GM15510 (cell line): Measurements from ENCODE around the gene SGCD.

ENCODE experiments used
- POLR2A ChIP-seq: IDR thresholded peaks from 3 replicates; pipeline ENCODE4 v1.6.1; 2011; ENCODE audit warnings: borderline replicate concordance; ENCODE audit not compliant: insufficient read length; ENCODE audit errors: extremely low read depth

SGCD gene

GRCh38 chr5:156405988-156406387 lies 79.0 kb downstream of the SGCD start:
- no peak for TF ChIP-seq POLR2A

GRCh38 chr5:156407251-156407650 lies 80.3 kb downstream of the SGCD start:
- no peak for TF ChIP-seq POLR2A

GRCh38 chr5:156409834-156410233 lies 82.9 kb downstream of the SGCD start:
- TF ChIP-seq POLR2A, result no peak

- TF ChIP-seq POLR2A, result no peak
These were observed 84.2 kb downstream of the SGCD start for GRCh38 chr5:156411185-156411613.

GRCh38 chr5:156411957-156412356 lies 85.0 kb downstream of the SGCD start:
- no peak for TF ChIP-seq POLR2A

GRCh38 chr5:156414391-156414790 lies 87.4 kb downstream of the SGCD start:
- TF ChIP-seq POLR2A, result no peak

GRCh38 chr5:156419661-156420060 lies 92.7 kb downstream of the SGCD start:
- no peak for TF ChIP-seq POLR2A

- TF ChIP-seq POLR2A, result no peak
These were observed 93.7 kb downstream of the SGCD start for GRCh38 chr5:156420665-156421064.

GRCh38 chr5:156421798-156422197 lies 94.8 kb downstream of the SGCD start:
- no peak for TF ChIP-seq POLR2A

- no peak for TF ChIP-seq POLR2A
These were observed 96.6 kb downstream of the SGCD start for GRCh38 chr5:156423597-156423996.

- TF ChIP-seq POLR2A, result no peak
These were observed 100.4 kb downstream of the SGCD start for GRCh38 chr5:156427315-156427714.

- TF ChIP-seq POLR2A, result no peak
These were observed 105.2 kb downstream of the SGCD start for GRCh38 chr5:156431956-156432829.

- no peak for TF ChIP-seq POLR2A
These were observed 105.8 kb downstream of the SGCD start for GRCh38 chr5:156432830-156433105.

- TF ChIP-seq POLR2A, result no peak
These were observed 107.5 kb downstream of the SGCD start for GRCh38 chr5:156434471-156434870.

GRCh38 chr5:156435101-156435500 lies 108.1 kb downstream of the SGCD start:
- no peak for TF ChIP-seq POLR2A

GRCh38 chr5:156438076-156438475 lies 111.1 kb downstream of the SGCD start:
- no peak for TF ChIP-seq POLR2A
